GM06990 (cell line): ENCODE data around the gene LSMEM2.
"Not testable (repeated sequence)": the region's sequence is repeated elsewhere in the genome, so short reads cannot be mapped to it uniquely, and the experiment has no call there.

Source experiments
- DNase-seq: peaks from one replicate; pipeline ENCODE4 v3.0.0-alpha.2; 2011; ENCODE audit not compliant: insufficient read length; ENCODE audit errors: extremely low read depth
- H3K27me3 ChIP-seq: replicated peaks from 2 replicates; pipeline ENCODE4 v1.6.0; 2011; ENCODE audit warnings: low read length; ENCODE audit not compliant: control insufficient read depth, insufficient read depth
- H3K36me3 ChIP-seq: 2 replicates; pipeline ENCODE4 v1.5.1; 2011; ENCODE audit warnings: low read length; ENCODE audit not compliant: control insufficient read depth, insufficient read depth
- H3K4me3 ChIP-seq: replicated peaks from 2 replicates; pipeline ENCODE4 v1.5.1; 2011; ENCODE audit warnings: low read depth, mild to moderate bottlenecking, control low read depth, low read length
- TF ChIP-seq, protein P1 (sequence below): IDR thresholded peaks from 2 replicates; pipeline ENCODE4 v1.5.1; 2011; ENCODE audit warnings: low read length, control low read depth, mild to moderate bottlenecking, inconsistent platforms; ENCODE audit not compliant: insufficient read depth, poor library complexity, severe bottlenecking

Gene LSMEM2

DNA sequence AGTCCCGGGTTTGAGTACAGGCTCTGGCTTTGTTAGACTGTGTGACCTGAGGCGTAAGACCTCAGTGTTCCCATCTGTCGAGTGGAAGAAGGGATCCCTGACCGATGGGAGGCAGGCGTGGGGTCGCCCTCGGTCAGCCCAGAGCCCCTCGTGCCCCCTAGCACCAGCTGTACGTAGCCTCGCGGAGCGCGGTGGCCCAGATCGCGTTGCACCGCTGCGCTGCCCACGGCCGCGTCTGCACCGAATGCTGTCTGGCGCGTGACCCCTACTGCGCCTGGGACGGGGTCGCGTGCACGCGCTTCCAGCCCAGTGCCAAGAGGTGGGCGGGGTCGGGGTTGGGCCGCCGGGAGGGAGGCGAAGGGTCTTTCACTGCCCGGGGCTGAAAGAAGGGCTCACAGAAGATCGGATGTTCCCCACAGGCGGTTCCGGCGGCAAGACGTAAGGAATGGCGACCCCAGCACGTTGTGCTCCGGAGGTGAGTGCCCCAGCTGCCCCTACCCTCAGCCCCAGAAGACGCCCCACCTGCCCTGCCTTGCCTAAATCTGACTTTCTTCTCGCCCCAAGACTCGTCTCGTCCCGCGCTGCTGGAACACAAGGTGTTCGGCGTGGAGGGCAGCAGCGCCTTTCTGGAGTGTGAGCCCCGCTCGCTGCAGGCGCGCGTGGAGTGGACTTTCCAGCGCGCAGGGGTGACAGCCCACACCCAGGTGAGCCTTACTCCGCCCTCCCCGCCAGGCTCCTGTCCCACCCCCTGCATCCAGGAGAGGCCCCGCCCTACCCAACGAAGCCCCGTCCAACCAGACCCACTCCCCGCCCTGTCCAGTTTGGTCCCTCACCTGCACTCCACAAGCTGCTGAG is 3.5 kb upstream of the LSMEM2 start:
- Histone ChIP-seq H3K36me3 (no peaks in the 10 kb centered on the region), H3K27me3 (no peaks in the 10 kb centered on the region; the same call in 1 of the 2 replicates), H3K4me3 (no peak overlapping the region)
- TF ChIP-seq, protein P1, sequence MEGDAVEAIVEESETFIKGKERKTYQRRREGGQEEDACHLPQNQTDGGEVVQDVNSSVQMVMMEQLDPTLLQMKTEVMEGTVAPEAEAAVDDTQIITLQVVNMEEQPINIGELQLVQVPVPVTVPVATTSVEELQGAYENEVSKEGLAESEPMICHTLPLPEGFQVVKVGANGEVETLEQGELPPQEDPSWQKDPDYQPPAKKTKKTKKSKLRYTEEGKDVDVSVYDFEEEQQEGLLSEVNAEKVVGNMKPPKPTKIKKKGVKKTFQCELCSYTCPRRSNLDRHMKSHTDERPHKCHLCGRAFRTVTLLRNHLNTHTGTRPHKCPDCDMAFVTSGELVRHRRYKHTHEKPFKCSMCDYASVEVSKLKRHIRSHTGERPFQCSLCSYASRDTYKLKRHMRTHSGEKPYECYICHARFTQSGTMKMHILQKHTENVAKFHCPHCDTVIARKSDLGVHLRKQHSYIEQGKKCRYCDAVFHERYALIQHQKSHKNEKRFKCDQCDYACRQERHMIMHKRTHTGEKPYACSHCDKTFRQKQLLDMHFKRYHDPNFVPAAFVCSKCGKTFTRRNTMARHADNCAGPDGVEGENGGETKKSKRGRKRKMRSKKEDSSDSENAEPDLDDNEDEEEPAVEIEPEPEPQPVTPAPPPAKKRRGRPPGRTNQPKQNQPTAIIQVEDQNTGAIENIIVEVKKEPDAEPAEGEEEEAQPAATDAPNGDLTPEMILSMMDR = no peak
- DNase-seq = no peak

- TF ChIP-seq, protein P1 = no peak
- no peak for DNase-seq
- Histone ChIP-seq H3K27me3 (no peaks in the 10 kb centered on the region; the same call in 1 of the 2 replicates), H3K4me3 (no peak overlapping the region), H3K36me3 (no peaks in the 10 kb centered on the region)
Observed at GRCh38 chr3:50275996-50276761, 2.7 kb upstream of the LSMEM2 start.

DNA sequence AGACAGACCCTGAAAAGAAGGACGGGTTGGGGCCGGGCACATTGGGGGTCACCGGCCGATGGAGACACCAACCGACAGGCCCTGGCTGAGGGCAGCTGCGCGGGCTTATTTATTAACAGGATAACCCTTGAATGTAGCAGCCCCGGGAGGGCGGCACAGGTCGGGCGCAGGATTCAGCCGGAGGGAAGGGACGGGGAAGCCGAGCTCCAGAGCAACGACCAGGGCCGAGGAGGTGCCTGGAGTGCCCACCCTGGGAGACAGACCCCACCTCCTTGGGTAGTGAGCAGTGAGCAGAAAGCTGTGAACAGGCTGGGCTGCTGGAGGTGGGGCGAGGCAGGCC is 2.2 kb upstream of the LSMEM2 start:
- H3K4me3 ChIP-seq = no peak overlapping the region
- TF ChIP-seq, protein P1 = no peak
- H3K27me3 ChIP-seq = no peaks in the 10 kb centered on the region; the same call in 1 of the 2 replicates

DNA sequence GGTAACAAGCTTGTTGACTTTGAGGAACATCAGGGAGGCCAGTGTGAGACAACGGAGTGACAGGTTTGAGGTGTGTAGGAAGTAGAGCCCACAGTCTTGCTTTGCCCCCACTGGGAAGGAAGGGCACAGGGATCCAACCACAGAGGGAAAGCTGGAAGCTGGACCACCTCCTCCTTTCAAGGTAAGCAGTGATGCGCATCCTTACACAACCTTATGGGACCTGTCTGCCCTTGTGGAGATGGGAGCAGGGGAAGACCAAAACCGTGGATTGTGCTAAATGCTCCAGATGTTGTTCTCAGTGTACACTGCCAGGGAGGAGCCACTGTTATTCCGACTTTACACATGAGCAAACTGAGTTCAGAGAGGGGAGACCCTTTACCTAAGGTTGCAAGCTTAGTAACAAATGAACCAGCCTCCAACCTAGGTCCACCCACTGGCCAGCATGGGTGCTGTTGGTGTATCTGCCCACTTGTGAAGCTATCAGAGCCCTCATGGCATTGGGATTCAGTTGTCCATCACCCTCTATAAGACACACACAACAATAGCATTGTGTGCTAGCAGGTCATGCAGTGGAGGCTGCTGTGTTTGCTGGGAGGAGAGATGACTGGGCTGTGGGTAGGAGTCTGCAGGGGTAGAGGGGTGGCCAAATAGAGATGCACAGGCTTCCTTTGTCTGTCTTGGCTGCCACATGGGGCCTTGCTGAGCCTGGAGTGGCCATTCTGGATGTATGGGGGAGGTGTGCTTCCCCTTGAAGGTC is 586 bp upstream of the LSMEM2 start:
- no peak overlapping the region for H3K4me3 ChIP-seq
- no peaks in the 10 kb centered on the region; the same call in 1 of the 2 replicates for H3K27me3 ChIP-seq
- TF ChIP-seq, protein P1 = no peak
- no peaks in the 10 kb centered on the region for H3K36me3 ChIP-seq
- DNase-seq = no peak

More for the DNA sequence above, 2.2 kb upstream of the LSMEM2 start:
- no peak for DNase-seq
- H3K36me3 ChIP-seq = no peaks in the 10 kb centered on the region

GRCh38 chr3:50279255-50280016 is 549 bp downstream of the LSMEM2 start:
- Histone ChIP-seq H3K36me3 (no peaks in the 10 kb centered on the region), H3K27me3 (no peaks in the 10 kb centered on the region; the same call in 1 of the 2 replicates), H3K4me3 (no peak overlapping the region)
- DNase-seq = no peak
- TF ChIP-seq, protein P1 = no peak

- peaks cover 16% of the 10 kb centered on the region for H3K36me3 ChIP-seq
- H3K27me3 ChIP-seq, H3K4me3 ChIP-seq, DNase-seq: not testable (repeated sequence)
Observed at GRCh38 chr3:50284121-50284520, 5.2 kb downstream of the LSMEM2 start.
